Suprapubic skin (tissue), 4 donors: ENCODE data around the gene BBS2.

ENCODE experiments used
- CTCF ChIP-seq, 2 donors: fragments of 200-600 bp in 1 of 2; fragments of 450-650 bp in 1 of 2; sonication (generic) in 1 of 2; IDR thresholded peaks; one replicate each; pipeline ENCODE4 v1.5.1; 2016 to 2019; ENCODE audit warnings: antibody characterized with exemption in 2 of 2, mild to moderate bottlenecking in 1 of 2, moderate library complexity in 1 of 2
- EP300 ChIP-seq: sonication (generic); formaldehyde crosslinking; IDR thresholded peaks from one replicate; pipeline ENCODE4 v1.6.1; 2017; ENCODE audit warnings: antibody characterized with exemption
- POLR2A ChIP-seq, 2 donors: fragments of 450-650 bp; IDR thresholded peaks; one replicate each; pipeline ENCODE4 v1.6.1; 2017; ENCODE audit warnings: antibody characterized with exemption in 2 of 2, mild to moderate bottlenecking in 2 of 2, moderate library complexity in 2 of 2
- POLR2AphosphoS5 ChIP-seq, 3 donors: sonication (generic); formaldehyde crosslinking; IDR thresholded peaks; one replicate each; pipeline ENCODE4 v1.6.1; 2017; ENCODE audit warnings: antibody characterized with exemption in 3 of 3

GRCh38 chr16:56519459-56520250 is at the start of gene BBS2:
- TF ChIP-seq CTCF (IDR thresholded peaks at IDR 0.05) (peak in 1 of 2 donors; percentile 11), POLR2A (IDR thresholded peaks at IDR 0.05) (peak in 1 of 2 donors; percentile 53), POLR2AphosphoS5 (IDR thresholded peaks at IDR 0.05) (peak in 2 of 3 donors; percentile 9 to 71), EP300 (no peak)
